ENCODE data around the gene TUBA4B.
A peak's percentile ranks its signal among the peaks of the same experiment; 100 is the strongest.
"Not testable (repeated sequence)": the region's sequence is repeated elsewhere in the genome, so short reads cannot be mapped to it uniquely, and the experiment has no call there.

The TUBA4B gene

DNA sequence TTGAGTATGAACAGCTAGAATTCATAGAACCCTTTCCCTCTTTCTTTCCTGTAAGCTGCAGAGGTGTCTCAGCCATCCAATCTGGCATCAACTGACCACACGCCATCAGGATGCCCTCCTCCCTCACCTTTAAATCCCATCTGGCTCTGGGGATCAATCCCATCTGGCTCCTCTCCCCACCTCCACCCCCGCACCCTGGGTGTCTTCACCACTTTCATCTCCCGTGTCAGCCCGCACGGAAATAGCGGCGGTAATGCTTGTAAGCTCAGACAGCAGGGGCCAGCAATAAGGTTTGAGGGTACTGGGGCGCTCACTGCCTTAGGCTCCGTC, 508 bp upstream of the TUBA4B start:
- peaks cover 47% of the 10 kb centered on the region for H3K4me1 ChIP-seq (ENCODE audit: control insufficient read depth, insufficient read depth, low read length)
- peak overlapping the region; percentile 81 for H3K4me3 ChIP-seq (ENCODE audit: low read length)
- H3K9ac ChIP-seq (ENCODE audit: low read length), result no peak overlapping the region
- H3K36me3 ChIP-seq (ENCODE audit: control insufficient read depth, insufficient read depth, low read length, severe bottlenecking), result peaks cover 12% of the 10 kb centered on the region
- H3K9me3 ChIP-seq (ENCODE audit: control insufficient read depth, low read length), result no peaks in the 10 kb centered on the region
- no peak for DNase-seq (ENCODE audit: low read depth)
- H3K27me3 ChIP-seq (replicated peaks; ENCODE audit: control insufficient read depth, insufficient read depth, low read length), result no peaks in the 10 kb centered on the region

DNA sequence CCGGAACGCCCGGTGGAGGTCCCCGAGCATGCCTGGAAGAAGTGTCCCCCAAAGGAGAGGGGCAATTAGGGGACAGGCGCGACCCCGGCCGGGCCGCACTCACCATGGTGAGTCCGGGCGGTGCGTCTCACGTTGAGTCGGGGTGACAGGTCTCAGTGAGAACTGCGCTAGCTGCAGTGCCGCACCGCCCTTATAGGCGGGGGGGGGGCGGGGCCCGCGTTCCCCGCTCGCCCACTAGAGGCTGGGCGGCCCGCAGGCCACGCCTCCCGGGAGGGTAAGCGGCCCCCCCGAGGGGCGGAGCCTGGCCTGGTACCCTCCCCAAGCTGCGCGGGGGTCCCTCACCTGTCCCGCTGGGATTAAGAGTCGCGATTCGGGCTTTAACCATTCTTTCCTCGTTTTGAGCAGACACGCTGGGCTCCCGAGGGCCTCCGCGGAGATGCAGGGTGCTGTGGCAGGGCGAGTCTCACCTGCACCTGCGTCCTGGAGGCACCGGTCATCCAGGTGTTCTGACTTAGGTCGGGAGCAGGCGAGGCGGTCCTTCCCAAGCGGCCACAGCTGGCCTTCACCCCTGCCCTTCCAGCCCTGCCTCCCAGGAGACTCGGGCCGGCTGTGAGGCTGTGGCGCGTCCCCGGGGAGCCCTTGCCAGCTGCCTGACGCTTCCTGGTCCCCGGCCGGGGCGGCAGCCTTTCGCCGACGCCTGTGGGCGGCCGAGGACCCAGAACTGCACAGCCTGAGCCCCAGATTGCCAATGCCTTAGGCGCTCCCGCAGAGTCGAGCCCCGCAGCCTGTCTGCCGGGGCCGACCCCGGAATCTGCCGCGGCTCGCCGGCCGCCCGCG, 928 bp downstream of the TUBA4B start, which contains the start of gene TUBA4A:
TUBA4A (minus strand) TSS at position 166 of the 837 bp plus-strand sequence; CDS start at position 106, 60 bp downstream.
- peak; percentile 72 for DNase-seq (ENCODE audit: low read depth)
- Histone ChIP-seq H3K27me3 (replicated peaks; ENCODE audit: control insufficient read depth, insufficient read depth, low read length) (no peaks in the 10 kb centered on the region), H3K9ac (ENCODE audit: low read length) (peak within 1 kb of the TSS; percentile 61)

DNA sequence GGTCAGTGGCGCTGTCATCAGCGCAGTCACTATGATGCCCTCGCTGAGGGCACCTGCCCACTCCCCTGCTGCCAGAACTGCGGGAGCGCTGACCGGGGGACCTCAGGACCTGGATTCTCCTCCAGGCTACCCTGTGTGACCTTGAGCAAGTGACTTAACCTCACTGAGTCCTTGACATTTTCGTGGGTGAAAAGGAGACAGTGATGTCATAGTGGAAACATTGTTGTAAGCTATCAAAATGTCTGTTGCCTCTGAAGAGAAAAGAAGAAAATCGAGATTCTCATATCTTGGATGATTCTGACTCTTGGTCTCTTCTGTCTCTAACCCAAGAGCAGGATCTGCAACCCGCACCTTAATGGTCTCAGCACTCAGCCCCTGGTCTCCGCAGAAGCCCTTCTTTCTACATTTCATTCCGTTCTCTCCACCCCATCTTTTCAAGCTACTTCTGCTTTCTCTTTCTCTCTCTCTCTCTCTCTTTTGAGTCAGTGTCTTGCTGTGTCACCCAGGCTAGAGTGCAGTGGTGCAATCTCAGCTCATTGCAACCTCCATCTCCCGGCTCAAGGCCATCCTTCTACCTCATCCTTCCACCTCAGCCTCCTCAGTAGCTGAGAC, 1.7 kb downstream of the TUBA4B start:
- Histone ChIP-seq H3K9ac (ENCODE audit: low read length) (peak overlapping the region; percentile 61), H3K4me3 (ENCODE audit: low read length) (peak overlapping the region; percentile 81), H3K9me3 (ENCODE audit: control insufficient read depth, low read length) (no peaks in the 10 kb centered on the region), H3K36me3 (ENCODE audit: control insufficient read depth, insufficient read depth, low read length, severe bottlenecking) (peaks cover 3% of the 10 kb centered on the region), H3K4me1 (ENCODE audit: control insufficient read depth, insufficient read depth, low read length) (peaks cover 35% of the 10 kb centered on the region), H3K27me3 (replicated peaks; ENCODE audit: control insufficient read depth, insufficient read depth, low read length) (no peaks in the 10 kb centered on the region)
- DNase-seq (ENCODE audit: low read depth), result no peak

More for the DNA sequence above, 928 bp downstream of the TUBA4B start, which contains the start of gene TUBA4A:
- H3K4me1 ChIP-seq (ENCODE audit: control insufficient read depth, insufficient read depth, low read length), result peaks cover 42% of the 10 kb centered on the region
- peak within 1 kb of the TSS; percentile 81 for H3K4me3 ChIP-seq (ENCODE audit: low read length)
- peaks cover 3% of the 10 kb centered on the region for H3K36me3 ChIP-seq (ENCODE audit: control insufficient read depth, insufficient read depth, low read length, severe bottlenecking)
- no peaks in the 10 kb centered on the region for H3K9me3 ChIP-seq (ENCODE audit: control insufficient read depth, low read length)

DNA sequence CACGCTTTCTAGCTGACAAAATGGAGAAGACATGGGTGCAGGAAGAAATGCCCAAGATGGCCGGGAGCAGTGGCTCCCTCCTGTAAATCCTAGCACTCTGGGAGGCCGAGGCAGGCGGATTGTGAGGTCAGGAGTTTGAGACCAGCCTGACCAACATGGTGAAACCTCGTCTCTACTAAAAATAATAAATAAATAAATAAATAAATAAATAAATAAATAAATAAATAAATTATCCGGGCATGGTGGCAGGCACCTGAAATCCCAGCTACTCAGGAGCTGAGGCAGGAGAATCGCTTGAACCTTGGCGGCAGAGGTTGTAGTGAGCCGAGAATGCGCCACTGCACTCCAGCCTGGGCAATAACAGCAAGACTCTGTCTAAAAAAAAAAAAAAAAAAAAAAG, 5.9 kb downstream of the TUBA4B start:
- H3K36me3 ChIP-seq (ENCODE audit: control insufficient read depth, insufficient read depth, low read length, severe bottlenecking); H3K4me3 ChIP-seq (ENCODE audit: low read length); H3K9ac ChIP-seq (ENCODE audit: low read length); H3K27me3 ChIP-seq (replicated peaks; ENCODE audit: control insufficient read depth, insufficient read depth, low read length); DNase-seq (ENCODE audit: low read depth); H3K9me3 ChIP-seq (ENCODE audit: control insufficient read depth, low read length): not testable (repeated sequence)
- H3K4me1 ChIP-seq (ENCODE audit: control insufficient read depth, insufficient read depth, low read length), result peaks cover 14% of the 10 kb centered on the region

DNA sequence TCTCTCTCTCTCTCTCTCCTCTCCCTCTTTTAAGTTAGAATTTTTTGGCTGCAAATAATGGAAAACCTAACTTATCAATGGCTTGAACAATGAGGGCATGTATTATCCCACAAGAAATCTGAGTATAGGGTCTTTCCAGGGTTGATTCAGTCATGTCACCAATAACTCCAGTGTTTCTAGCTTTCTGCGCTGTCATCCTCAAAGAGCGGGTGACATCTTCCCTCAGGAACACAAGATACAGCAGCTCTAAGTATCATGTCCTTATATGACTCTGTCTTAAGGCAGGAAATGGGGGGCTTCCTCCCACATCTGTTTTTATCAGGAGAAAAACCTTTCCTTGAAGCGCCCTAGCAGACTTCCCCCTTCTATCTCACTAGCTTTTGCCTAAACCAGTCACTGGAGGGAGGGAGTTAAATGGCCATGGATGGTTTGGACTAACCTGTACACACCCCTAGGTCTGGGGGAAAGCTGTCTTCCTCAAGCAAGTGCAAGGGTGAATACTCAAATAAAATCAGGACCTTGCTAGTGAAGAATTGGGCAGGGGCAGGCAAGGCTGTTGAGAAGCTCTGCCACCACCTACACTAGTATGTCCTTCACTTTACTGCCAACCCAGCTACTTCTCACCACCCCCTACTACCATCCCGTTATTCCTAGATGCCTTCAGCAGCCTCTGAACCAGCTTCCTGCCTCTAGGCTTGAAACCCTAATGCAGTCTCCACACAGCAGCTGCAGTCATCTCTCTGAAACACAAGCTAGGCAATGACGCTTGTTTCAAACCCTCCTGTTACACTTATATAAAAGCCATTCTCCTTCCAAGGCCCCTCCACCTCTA, 8.2 kb downstream of the TUBA4B start:
- H3K9ac ChIP-seq (ENCODE audit: low read length), result no peak overlapping the region
- peaks cover 12% of the 10 kb centered on the region for H3K27me3 ChIP-seq (replicated peaks; ENCODE audit: control insufficient read depth, insufficient read depth, low read length)
- no peak for DNase-seq (ENCODE audit: low read depth)

DNA sequence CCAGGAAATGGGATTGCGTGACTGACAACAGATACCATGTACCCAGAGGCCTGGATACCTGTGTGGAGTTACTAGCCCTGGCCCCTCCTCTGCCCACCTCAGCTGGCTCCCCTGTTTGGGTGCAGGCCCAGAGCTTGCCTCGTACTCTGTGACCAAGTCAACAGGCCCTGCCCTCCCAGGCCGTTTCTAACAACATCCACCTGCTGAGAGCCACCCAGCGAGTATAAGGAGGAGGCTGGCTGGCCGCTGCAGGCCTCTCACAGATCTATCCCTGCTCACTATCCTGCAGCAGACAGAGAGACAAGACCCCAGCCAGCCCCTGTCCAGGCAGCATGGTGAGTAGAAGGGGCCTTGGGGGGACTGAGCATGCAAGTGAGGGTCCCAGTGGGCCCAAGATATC, 13.2 kb downstream of the TUBA4B start:
- peaks cover 5% of the 10 kb centered on the region for H3K4me1 ChIP-seq (ENCODE audit: control insufficient read depth, insufficient read depth, low read length)
- no peaks in the 10 kb centered on the region for H3K36me3 ChIP-seq (ENCODE audit: control insufficient read depth, insufficient read depth, low read length, severe bottlenecking)
- H3K9ac ChIP-seq (ENCODE audit: low read length), result no peak overlapping the region
- no peaks in the 10 kb centered on the region for H3K9me3 ChIP-seq (ENCODE audit: control insufficient read depth, low read length)
- no peak for DNase-seq (ENCODE audit: low read depth)
- H3K4me3 ChIP-seq (ENCODE audit: low read length), result no peak overlapping the region
- H3K27me3 ChIP-seq (replicated peaks; ENCODE audit: control insufficient read depth, insufficient read depth, low read length), result peaks cover 9% of the 10 kb centered on the region

More for the DNA sequence above, 8.2 kb downstream of the TUBA4B start:
- Histone ChIP-seq H3K4me3 (ENCODE audit: low read length) (no peak overlapping the region), H3K4me1 (ENCODE audit: control insufficient read depth, insufficient read depth, low read length) (peaks cover 5% of the 10 kb centered on the region), H3K9me3 (ENCODE audit: control insufficient read depth, low read length) (no peaks in the 10 kb centered on the region), H3K36me3 (ENCODE audit: control insufficient read depth, insufficient read depth, low read length, severe bottlenecking) (no peaks in the 10 kb centered on the region)

DNA sequence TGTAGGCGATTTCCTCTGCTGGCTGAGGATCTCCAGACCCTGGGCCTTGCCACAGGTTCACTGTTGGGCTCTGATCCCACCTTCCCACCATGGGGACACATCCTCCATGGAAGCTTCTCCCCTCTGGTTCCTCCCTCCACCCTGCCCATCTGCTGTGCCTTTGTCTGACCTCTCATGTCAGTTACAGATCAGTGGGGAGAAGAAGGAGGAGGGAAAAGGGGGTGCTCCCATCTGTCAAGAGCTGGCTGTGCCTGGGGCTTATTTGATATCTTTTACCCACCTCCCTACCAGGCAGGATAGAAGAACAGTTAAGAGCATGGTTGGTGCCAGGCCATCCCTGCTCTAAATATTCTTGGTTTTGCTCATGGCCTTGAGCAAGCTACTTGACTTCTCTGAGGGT, 13.8 kb downstream of the TUBA4B start:
- no peak for DNase-seq (ENCODE audit: low read depth)
- Histone ChIP-seq H3K36me3 (ENCODE audit: control insufficient read depth, insufficient read depth, low read length, severe bottlenecking) (no peaks in the 10 kb centered on the region), H3K9me3 (ENCODE audit: control insufficient read depth, low read length) (no peaks in the 10 kb centered on the region), H3K4me3 (ENCODE audit: low read length) (no peak overlapping the region), H3K9ac (ENCODE audit: low read length) (no peak overlapping the region), H3K27me3 (replicated peaks; ENCODE audit: control insufficient read depth, insufficient read depth, low read length) (peaks cover 5% of the 10 kb centered on the region), H3K4me1 (ENCODE audit: control insufficient read depth, insufficient read depth, low read length) (peaks cover 5% of the 10 kb centered on the region)

DNA sequence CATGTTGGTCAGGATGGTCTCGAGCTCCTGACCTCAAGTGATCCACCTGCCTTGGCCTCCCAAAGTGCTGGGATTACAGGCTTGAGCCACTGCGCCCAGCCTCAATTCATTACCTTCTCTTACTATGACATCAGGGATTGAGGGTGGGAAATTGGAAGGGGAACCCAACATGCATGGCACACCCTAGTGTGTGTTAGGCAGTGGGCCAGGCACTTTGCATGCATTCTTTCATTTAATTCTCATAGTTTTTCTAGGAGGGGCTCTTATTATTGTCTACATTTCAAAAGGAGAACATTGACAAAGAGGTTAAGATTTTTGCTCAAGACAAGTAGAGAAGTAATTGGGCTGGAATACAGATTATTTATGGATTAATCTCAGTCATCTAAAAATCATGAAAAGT, 15.3 kb downstream of the TUBA4B start:
- Histone ChIP-seq H3K4me3 (ENCODE audit: low read length) (no peak overlapping the region), H3K4me1 (ENCODE audit: control insufficient read depth, insufficient read depth, low read length) (peaks cover 5% of the 10 kb centered on the region), H3K9ac (ENCODE audit: low read length) (no peak overlapping the region), H3K36me3 (ENCODE audit: control insufficient read depth, insufficient read depth, low read length, severe bottlenecking) (no peaks in the 10 kb centered on the region), H3K9me3 (ENCODE audit: control insufficient read depth, low read length) (no peaks in the 10 kb centered on the region), H3K27me3 (replicated peaks; ENCODE audit: control insufficient read depth, insufficient read depth, low read length) (peaks cover 5% of the 10 kb centered on the region)
- no peak for DNase-seq (ENCODE audit: low read depth)

DNA sequence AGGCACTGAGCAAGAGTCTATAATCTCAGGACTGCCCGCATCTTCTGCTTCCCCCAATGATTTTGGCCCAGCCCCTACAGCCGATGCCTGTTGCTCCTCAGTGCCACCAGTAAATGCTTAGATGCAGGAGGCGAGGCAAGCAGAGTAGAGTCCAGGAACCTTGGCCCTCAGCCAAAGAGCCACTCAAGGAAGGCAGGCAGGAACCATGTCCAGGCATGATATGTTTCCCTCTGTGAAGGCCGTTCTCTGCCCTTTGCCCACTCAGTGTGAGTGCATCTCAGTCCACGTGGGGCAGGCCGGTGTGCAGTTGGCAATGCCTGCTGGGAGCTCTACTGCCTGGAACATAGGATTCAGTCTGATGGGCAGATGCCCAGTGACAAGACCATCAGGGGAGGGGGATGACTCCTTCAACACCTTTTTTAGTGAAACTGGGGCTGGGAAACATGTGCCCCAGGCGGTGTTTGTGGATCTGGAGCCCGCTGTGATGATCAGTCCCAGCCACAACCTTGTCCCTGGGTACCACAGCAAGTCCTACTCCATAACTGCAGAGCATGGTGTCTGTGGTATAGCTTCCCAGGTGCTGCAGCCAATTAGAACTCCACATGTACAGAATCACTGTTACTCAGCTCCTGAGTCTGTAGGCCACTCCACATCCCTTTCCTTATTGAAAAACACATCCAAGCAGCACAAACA, 16.5 kb downstream of the TUBA4B start:
- Histone ChIP-seq H3K36me3 (ENCODE audit: control insufficient read depth, insufficient read depth, low read length, severe bottlenecking) (no peaks in the 10 kb centered on the region), H3K4me1 (ENCODE audit: control insufficient read depth, insufficient read depth, low read length) (peaks cover 8% of the 10 kb centered on the region), H3K27me3 (replicated peaks; ENCODE audit: control insufficient read depth, insufficient read depth, low read length) (peaks cover 5% of the 10 kb centered on the region), H3K4me3 (ENCODE audit: low read length) (no peak overlapping the region), H3K9ac (ENCODE audit: low read length) (no peak overlapping the region), H3K9me3 (ENCODE audit: control insufficient read depth, low read length) (no peaks in the 10 kb centered on the region)
- no peak for DNase-seq (ENCODE audit: low read depth)

DNA sequence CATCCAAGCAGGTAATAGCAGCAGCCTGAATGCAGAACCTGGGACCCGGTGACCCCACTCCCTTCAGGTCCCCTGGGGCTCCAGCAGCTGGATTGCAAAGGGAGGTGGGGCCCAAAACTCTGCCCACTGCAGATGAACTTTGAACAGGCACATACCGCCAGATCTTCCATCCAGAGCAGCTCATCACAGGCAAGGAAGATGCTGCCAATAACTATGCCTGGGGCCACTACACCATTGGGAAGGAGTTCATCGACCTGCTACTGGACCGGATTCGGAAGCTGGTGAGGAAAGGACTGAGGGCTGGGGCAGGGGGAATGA, 17.0 kb downstream of the TUBA4B start:
- H3K4me1 ChIP-seq (ENCODE audit: control insufficient read depth, insufficient read depth, low read length), result peaks cover 13% of the 10 kb centered on the region
- no peak overlapping the region for H3K4me3 ChIP-seq (ENCODE audit: low read length)
- no peak for DNase-seq (ENCODE audit: low read depth)
- peaks cover 5% of the 10 kb centered on the region for H3K27me3 ChIP-seq (replicated peaks; ENCODE audit: control insufficient read depth, insufficient read depth, low read length)
- H3K36me3 ChIP-seq (ENCODE audit: control insufficient read depth, insufficient read depth, low read length, severe bottlenecking), result no peaks in the 10 kb centered on the region
- H3K9me3 ChIP-seq (ENCODE audit: control insufficient read depth, low read length), result no peaks in the 10 kb centered on the region
- no peak overlapping the region for H3K9ac ChIP-seq (ENCODE audit: low read length)

DNA sequence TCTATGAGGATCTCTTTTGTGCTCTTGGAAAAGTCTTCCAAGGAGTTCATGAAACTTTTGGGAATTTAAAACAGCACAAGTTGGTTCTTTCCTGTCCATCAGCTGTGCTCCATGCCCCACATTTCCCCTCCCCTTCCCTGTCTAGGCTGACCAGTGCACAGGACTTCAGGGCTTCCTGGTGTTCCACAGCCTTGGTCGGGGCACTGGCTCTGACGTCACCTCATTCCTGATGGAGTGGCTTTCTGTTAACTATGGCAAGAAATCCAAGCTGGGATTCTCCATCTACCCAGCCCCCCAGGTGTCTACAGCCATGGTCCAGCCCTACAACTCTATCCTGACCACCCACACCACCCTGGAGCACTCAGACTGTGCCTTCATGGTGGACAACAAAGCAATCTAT, 18.0 kb downstream of the TUBA4B start:
- Histone ChIP-seq H3K9ac (ENCODE audit: low read length) (no peak overlapping the region), H3K4me1 (ENCODE audit: control insufficient read depth, insufficient read depth, low read length) (peaks cover 15% of the 10 kb centered on the region), H3K36me3 (ENCODE audit: control insufficient read depth, insufficient read depth, low read length, severe bottlenecking) (no peaks in the 10 kb centered on the region), H3K27me3 (replicated peaks; ENCODE audit: control insufficient read depth, insufficient read depth, low read length) (no peaks in the 10 kb centered on the region), H3K9me3 (ENCODE audit: control insufficient read depth, low read length) (no peaks in the 10 kb centered on the region), H3K4me3 (ENCODE audit: low read length) (no peak overlapping the region)
- DNase-seq (ENCODE audit: low read depth), result no peak
